SH-SY5Y (cell line): ENCODE results near the gene ETV5.

Source experiments
- GATA2 ChIP-seq: IDR thresholded peaks from 2 replicates; pipeline ENCODE4 v1.6.1; 2011; ENCODE audit warnings: mild to moderate bottlenecking, low read depth, low read length
- GATA3 ChIP-seq: IDR thresholded peaks from 2 replicates; pipeline ENCODE4 v1.6.1; 2011; ENCODE audit warnings: low read depth, mild to moderate bottlenecking, low read length, moderate library complexity

GRCh38 chr3:186119499-186119898, 10.6 kb upstream of the ETV5 start:
- TF ChIP-seq GATA2 (no peak), GATA3 (no peak)
